HEK293 (cell line): ENCODE data around the gene CDK4.

Experiments
- CTCF ChIA-PET: fragments of 350-600 bp; formaldehyde crosslinking; extraction: SDS; loops from one replicate; lab custom pipeline; 2021; ENCODE audit warnings: antibody characterized with exemption; lab: Yijun Ruan, JAX
- POLR2A ChIA-PET: fragments of 300-600 bp; formaldehyde crosslinking; extraction: SDS; loops from one replicate; lab custom pipeline; 2020; ENCODE audit warnings: antibody characterized with exemption, inconsistent platforms; lab: Yijun Ruan, JAX
- H3K27ac ChIP-seq: fragments of 200-500 bp; sonication (Bioruptor generic); 2 replicates; pipeline ENCODE4 v1.5.1; 2014; ENCODE audit warnings: low read depth, low read length, control low read depth, inconsistent platforms; ENCODE audit errors: extremely low read depth
- H3K36me3 ChIP-seq, 2 experiments: fragments of 200-500 bp in 1 of 2; sonication (Bioruptor generic) in 1 of 2; 1 replicate in 1 of 2; 2 replicates in 1 of 2; pipeline ENCODE4 v1.5.1; 2014 to 2017; ENCODE audit warnings: inconsistent platforms in 2 of 2, low read length in 2 of 2; ENCODE audit not compliant: control insufficient read depth in 2 of 2, insufficient read depth in 1 of 2
- H3K4me1 ChIP-seq: fragments of 200-500 bp; sonication (Bioruptor generic); 2 replicates; pipeline ENCODE4 v1.5.1; 2014; ENCODE audit warnings: mild to moderate bottlenecking, low read length, inconsistent platforms; ENCODE audit not compliant: control insufficient read depth, insufficient read depth
- H3K4me3 ChIP-seq: 2 replicates; pipeline ENCODE4 v1.5.1; 2011; ENCODE audit warnings: low read depth, mild to moderate bottlenecking, control low read depth, low read length, moderate library complexity
- H3K9me3 ChIP-seq: fragments of 200-500 bp; sonication (Bioruptor generic); 2 replicates; pipeline ENCODE4 v1.5.1; 2014; ENCODE audit warnings: low read depth, low read length, inconsistent platforms; ENCODE audit not compliant: control insufficient read depth, insufficient read depth
- GLI4 ChIP-seq: fragments of 450-650 bp; formaldehyde crosslinking; IDR thresholded peaks from 2 replicates; pipeline ENCODE4 v1.5.1; 2016; ENCODE audit warnings: missing biosample characterization, missing genetic modification characterization
- GLIS1 ChIP-seq: fragments of 450-650 bp; formaldehyde crosslinking; IDR thresholded peaks from 2 replicates; pipeline ENCODE4 v1.5.1; 2016; ENCODE audit warnings: missing biosample characterization, missing genetic modification characterization
- KLF7 ChIP-seq: fragments of 450-650 bp; formaldehyde crosslinking; IDR thresholded peaks from 2 replicates; pipeline ENCODE4 v1.5.1; 2016; ENCODE audit warnings: missing biosample characterization, missing genetic modification characterization, borderline replicate concordance
- SP7 ChIP-seq: fragments of 450-650 bp; formaldehyde crosslinking; IDR thresholded peaks from 2 replicates; pipeline ENCODE4 v1.5.1; 2016; ENCODE audit warnings: missing biosample characterization, missing genetic modification characterization
- WT1 ChIP-seq: fragments of 450-650 bp; formaldehyde crosslinking; IDR thresholded peaks from 2 replicates; pipeline ENCODE4 v1.5.1; 2016; ENCODE audit warnings: missing biosample characterization, missing genetic modification characterization
- YY1 ChIP-seq: fragments of 450-650 bp; formaldehyde crosslinking; IDR thresholded peaks from 2 replicates; pipeline ENCODE4 v1.5.1; 2018; ENCODE audit warnings: missing biosample characterization, missing genetic modification characterization
- YY2 ChIP-seq: fragments of 450-650 bp; formaldehyde crosslinking; IDR thresholded peaks from 2 replicates; pipeline ENCODE4 v1.5.1; 2016; ENCODE audit warnings: missing biosample characterization, missing genetic modification characterization
- ZBTB7A ChIP-seq: fragments of 450-650 bp; formaldehyde crosslinking; IDR thresholded peaks from 2 replicates; pipeline ENCODE4 v1.5.1; 2016; ENCODE audit warnings: low read depth, missing biosample characterization, missing genetic modification characterization
- ZFP3 ChIP-seq: fragments of 450-650 bp; formaldehyde crosslinking; IDR thresholded peaks from 2 replicates; pipeline ENCODE4 v1.5.1; 2016; ENCODE audit warnings: low read depth, missing biosample characterization, missing genetic modification characterization
- ZNF223 ChIP-seq: fragments of 450-650 bp; formaldehyde crosslinking; IDR thresholded peaks from 2 replicates; pipeline ENCODE4 v1.5.1; 2016; ENCODE audit warnings: missing biosample characterization, missing genetic modification characterization
- ZNF324 ChIP-seq: fragments of 450-650 bp; formaldehyde crosslinking; IDR thresholded peaks from 2 replicates; pipeline ENCODE4 v1.5.1; 2016; ENCODE audit warnings: missing biosample characterization, missing genetic modification characterization
- ZNF335 ChIP-seq: fragments of 450-650 bp; formaldehyde crosslinking; conservative IDR thresholded peaks from 2 replicates; pipeline ENCODE4 v1.5.1; 2016; ENCODE audit warnings: missing biosample characterization, missing genetic modification characterization
- ZNF341 ChIP-seq: fragments of 450-650 bp; formaldehyde crosslinking; IDR thresholded peaks from 2 replicates; pipeline ENCODE4; 2016; ENCODE audit warnings: low read depth, missing biosample characterization, missing genetic modification characterization
- ZNF423 ChIP-seq: fragments of 450-650 bp; formaldehyde crosslinking; IDR thresholded peaks from 2 replicates; pipeline ENCODE4 v1.5.1; 2016; ENCODE audit warnings: missing biosample characterization, missing genetic modification characterization
- ZNF501 ChIP-seq: fragments of 450-650 bp; formaldehyde crosslinking; IDR thresholded peaks from 2 replicates; pipeline ENCODE4 v1.5.1; 2016; ENCODE audit warnings: missing biosample characterization, missing genetic modification characterization
- ZNF548 ChIP-seq: fragments of 450-650 bp; formaldehyde crosslinking; IDR thresholded peaks from 2 replicates; pipeline ENCODE4 v1.5.1; 2016; ENCODE audit warnings: missing biosample characterization, missing genetic modification characterization
- ZNF664 ChIP-seq: fragments of 450-650 bp; formaldehyde crosslinking; IDR thresholded peaks from 2 replicates; pipeline ENCODE4 v1.5.1; 2016; ENCODE audit warnings: missing biosample characterization, missing genetic modification characterization
- ZSCAN23 ChIP-seq: fragments of 450-650 bp; formaldehyde crosslinking; IDR thresholded peaks from 2 replicates; pipeline ENCODE4 v1.5.1; 2016; ENCODE audit warnings: missing biosample characterization, missing genetic modification characterization
- ZXDB ChIP-seq: fragments of 450-650 bp; formaldehyde crosslinking; IDR thresholded peaks from 2 replicates; pipeline ENCODE4 v1.5.1; 2016; ENCODE audit warnings: missing biosample characterization, missing genetic modification characterization
- TF ChIP-seq, protein P1 (sequence below): fragments of 450-650 bp; formaldehyde crosslinking; IDR thresholded peaks from 2 replicates; pipeline ENCODE4 v1.5.1; 2016; ENCODE audit warnings: missing biosample characterization, missing genetic modification characterization
- TF ChIP-seq, protein P2 (sequence below): fragments of 450-650 bp; formaldehyde crosslinking; IDR thresholded peaks from 2 replicates; pipeline ENCODE4 v1.5.1; 2017; ENCODE audit warnings: missing biosample characterization, missing genetic modification characterization
- TF ChIP-seq, protein P3 (sequence below): fragments of 450-650 bp; formaldehyde crosslinking; IDR thresholded peaks from 2 replicates; pipeline ENCODE4 v1.5.1; 2016; ENCODE audit warnings: missing biosample characterization, missing genetic modification characterization
- TF ChIP-seq, protein P4 (sequence below): fragments of 450-650 bp; formaldehyde crosslinking; IDR thresholded peaks from 2 replicates; pipeline ENCODE4 v1.5.1; 2016; ENCODE audit warnings: missing biosample characterization, missing genetic modification characterization
- TF ChIP-seq, protein P5 (sequence below): fragments of 450-650 bp; formaldehyde crosslinking; conservative IDR thresholded peaks from 2 replicates; pipeline ENCODE4 v1.5.1; 2016; ENCODE audit warnings: low read depth, missing biosample characterization, missing genetic modification characterization
- TF ChIP-seq, protein P6 (sequence below): fragments of 450-650 bp; formaldehyde crosslinking; IDR thresholded peaks from 2 replicates; pipeline ENCODE4 v1.5.1; 2017; ENCODE audit warnings: missing biosample characterization, missing genetic modification characterization

The CDK4 gene

DNA sequence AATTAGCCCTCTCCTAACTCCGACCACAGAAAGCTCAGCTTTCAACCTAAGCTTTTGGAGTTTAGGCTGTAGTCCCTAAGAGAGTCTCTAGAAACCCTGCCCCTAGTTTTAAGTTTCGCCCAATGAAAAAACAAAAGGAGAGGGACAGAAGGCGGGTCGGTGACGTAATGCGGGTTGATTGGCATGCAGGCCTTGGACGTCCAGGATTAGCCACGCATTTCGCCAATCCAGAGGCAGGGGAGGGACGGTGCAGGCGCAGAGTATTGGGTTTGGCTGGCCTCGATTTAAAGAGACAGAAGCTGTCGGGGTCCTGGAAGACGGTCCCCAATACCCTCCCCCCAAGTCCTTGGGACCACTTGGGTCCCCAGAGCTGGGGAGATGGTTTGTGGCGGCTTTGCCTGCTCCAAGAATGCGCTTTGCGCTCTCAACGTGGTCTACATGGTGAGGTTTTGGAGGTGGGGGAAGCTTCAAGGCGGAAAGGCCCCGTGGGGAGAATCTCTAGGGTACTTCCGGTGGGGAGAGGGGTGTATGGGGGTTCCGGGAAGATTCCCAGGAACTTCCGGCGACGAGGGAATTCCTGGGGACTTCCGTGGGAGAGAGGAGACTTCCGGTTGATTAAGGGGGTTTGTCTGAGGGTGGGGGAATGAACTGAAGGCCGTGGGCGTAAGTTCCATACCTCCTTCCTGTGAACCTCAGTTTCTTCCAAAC is 7.2 kb downstream of the CDK4 start, which contains the start of gene TSPAN31:
Gene TSPAN31 (plus strand): TSS at position 263 of the 708 bp plus-strand sequence. CDS start 116 bp downstream, at position 379.
- Histone ChIP-seq H3K9me3 (no peaks in the 10 kb centered on the region), H3K4me3 (peak within 1 kb of the TSS; percentile 69), H3K36me3 (peaks cover 13 to 41% of the 10 kb centered on the region in 2 experiments), H3K4me1 (0 out of 2 replicates have a peak, but pooled peaks cover 2% of the 10 kb centered on the region), H3K27ac (peak within 1 kb of the TSS; percentile 80)
- ChIA-PET POLR2A (interaction anchor here (0.7 to 2.4 kb wide), 16 partner anchors 8 to 222 kb away, joined by 3 to 15 read pairs (median 5); partner anchors contain the start of genes CYP27B1, EEF1AKMT3, METTL1 and TSFM), CTCF (interaction anchor here (1.0 to 2.7 kb wide), 4 partner anchors 11 to 286 kb away, joined by 3 to 22 read pairs (median 5); no protein-coding TSS in a partner anchor)
- TF ChIP-seq WT1 (tag by site-specific recombination) (peak; percentile 48; the same call in 1 of the 2 replicates), ZFP3 (tag by site-specific recombination) (0 out of 2 replicates have a peak, but pooled peaks have one; percentile 41), ZNF664 (tag by site-specific recombination) (no peak), KLF7 (tag by site-specific recombination) (no peak), GLI4 (0 out of 2 replicates have a peak, but pooled peaks have one; percentile 14), GLIS1 (tag by site-specific recombination) (no peak), ZXDB (tag by site-specific recombination) (peak; percentile 73), ZNF501 (tag by site-specific recombination) (peak; percentile 22; the same call in 1 of the 2 replicates), YY2 (tag by site-specific recombination) (no peak), ZSCAN23 (no peak; the same call in 1 of the 2 replicates), ZNF335 (tag by site-specific recombination) (peak; percentile 84), ZNF423 (tag by site-specific recombination) (0 out of 2 replicates have a peak, but pooled peaks have one; percentile 28), ZNF341 (tag by site-specific recombination) (peak; percentile 68), ZNF548 (tag by site-specific recombination) (no peak), ZNF223 (no peak), YY1 (tag by site-specific recombination) (no peak), ZBTB7A (tag by site-specific recombination) (peak; percentile 79; the same call in 1 of the 2 replicates), ZNF324 (peak; percentile 41; the same call in 1 of the 2 replicates), SP7 (tag by site-specific recombination) (0 out of 2 replicates have a peak, but pooled peaks have one; percentile 38)
- TF ChIP-seq, protein P1, sequence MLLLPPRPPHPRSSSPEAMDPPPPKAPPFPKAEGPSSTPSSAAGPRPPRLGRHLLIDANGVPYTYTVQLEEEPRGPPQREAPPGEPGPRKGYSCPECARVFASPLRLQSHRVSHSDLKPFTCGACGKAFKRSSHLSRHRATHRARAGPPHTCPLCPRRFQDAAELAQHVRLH (tag by site-specific recombination): peak; percentile 99
- TF ChIP-seq, protein P2, sequence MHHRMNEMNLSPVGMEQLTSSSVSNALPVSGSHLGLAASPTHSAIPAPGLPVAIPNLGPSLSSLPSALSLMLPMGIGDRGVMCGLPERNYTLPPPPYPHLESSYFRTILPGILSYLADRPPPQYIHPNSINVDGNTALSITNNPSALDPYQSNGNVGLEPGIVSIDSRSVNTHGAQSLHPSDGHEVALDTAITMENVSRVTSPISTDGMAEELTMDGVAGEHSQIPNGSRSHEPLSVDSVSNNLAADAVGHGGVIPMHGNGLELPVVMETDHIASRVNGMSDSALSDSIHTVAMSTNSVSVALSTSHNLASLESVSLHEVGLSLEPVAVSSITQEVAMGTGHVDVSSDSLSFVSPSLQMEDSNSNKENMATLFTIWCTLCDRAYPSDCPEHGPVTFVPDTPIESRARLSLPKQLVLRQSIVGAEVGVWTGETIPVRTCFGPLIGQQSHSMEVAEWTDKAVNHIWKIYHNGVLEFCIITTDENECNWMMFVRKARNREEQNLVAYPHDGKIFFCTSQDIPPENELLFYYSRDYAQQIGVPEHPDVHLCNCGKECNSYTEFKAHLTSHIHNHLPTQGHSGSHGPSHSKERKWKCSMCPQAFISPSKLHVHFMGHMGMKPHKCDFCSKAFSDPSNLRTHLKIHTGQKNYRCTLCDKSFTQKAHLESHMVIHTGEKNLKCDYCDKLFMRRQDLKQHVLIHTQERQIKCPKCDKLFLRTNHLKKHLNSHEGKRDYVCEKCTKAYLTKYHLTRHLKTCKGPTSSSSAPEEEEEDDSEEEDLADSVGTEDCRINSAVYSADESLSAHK: peak; percentile 71; the same call in 1 of the 2 replicates
- TF ChIP-seq, protein P3, sequence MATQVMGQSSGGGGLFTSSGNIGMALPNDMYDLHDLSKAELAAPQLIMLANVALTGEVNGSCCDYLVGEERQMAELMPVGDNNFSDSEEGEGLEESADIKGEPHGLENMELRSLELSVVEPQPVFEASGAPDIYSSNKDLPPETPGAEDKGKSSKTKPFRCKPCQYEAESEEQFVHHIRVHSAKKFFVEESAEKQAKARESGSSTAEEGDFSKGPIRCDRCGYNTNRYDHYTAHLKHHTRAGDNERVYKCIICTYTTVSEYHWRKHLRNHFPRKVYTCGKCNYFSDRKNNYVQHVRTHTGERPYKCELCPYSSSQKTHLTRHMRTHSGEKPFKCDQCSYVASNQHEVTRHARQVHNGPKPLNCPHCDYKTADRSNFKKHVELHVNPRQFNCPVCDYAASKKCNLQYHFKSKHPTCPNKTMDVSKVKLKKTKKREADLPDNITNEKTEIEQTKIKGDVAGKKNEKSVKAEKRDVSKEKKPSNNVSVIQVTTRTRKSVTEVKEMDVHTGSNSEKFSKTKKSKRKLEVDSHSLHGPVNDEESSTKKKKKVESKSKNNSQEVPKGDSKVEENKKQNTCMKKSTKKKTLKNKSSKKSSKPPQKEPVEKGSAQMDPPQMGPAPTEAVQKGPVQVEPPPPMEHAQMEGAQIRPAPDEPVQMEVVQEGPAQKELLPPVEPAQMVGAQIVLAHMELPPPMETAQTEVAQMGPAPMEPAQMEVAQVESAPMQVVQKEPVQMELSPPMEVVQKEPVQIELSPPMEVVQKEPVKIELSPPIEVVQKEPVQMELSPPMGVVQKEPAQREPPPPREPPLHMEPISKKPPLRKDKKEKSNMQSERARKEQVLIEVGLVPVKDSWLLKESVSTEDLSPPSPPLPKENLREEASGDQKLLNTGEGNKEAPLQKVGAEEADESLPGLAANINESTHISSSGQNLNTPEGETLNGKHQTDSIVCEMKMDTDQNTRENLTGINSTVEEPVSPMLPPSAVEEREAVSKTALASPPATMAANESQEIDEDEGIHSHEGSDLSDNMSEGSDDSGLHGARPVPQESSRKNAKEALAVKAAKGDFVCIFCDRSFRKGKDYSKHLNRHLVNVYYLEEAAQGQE (tag by site-specific recombination): peak; percentile 47; the same call in 1 of the 2 replicates
- TF ChIP-seq, protein P4, sequence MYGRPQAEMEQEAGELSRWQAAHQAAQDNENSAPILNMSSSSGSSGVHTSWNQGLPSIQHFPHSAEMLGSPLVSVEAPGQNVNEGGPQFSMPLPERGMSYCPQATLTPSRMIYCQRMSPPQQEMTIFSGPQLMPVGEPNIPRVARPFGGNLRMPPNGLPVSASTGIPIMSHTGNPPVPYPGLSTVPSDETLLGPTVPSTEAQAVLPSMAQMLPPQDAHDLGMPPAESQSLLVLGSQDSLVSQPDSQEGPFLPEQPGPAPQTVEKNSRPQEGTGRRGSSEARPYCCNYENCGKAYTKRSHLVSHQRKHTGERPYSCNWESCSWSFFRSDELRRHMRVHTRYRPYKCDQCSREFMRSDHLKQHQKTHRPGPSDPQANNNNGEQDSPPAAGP (tag by site-specific recombination): 0 out of 2 replicates have a peak, but pooled peaks have one; percentile 13
- TF ChIP-seq, protein P5, sequence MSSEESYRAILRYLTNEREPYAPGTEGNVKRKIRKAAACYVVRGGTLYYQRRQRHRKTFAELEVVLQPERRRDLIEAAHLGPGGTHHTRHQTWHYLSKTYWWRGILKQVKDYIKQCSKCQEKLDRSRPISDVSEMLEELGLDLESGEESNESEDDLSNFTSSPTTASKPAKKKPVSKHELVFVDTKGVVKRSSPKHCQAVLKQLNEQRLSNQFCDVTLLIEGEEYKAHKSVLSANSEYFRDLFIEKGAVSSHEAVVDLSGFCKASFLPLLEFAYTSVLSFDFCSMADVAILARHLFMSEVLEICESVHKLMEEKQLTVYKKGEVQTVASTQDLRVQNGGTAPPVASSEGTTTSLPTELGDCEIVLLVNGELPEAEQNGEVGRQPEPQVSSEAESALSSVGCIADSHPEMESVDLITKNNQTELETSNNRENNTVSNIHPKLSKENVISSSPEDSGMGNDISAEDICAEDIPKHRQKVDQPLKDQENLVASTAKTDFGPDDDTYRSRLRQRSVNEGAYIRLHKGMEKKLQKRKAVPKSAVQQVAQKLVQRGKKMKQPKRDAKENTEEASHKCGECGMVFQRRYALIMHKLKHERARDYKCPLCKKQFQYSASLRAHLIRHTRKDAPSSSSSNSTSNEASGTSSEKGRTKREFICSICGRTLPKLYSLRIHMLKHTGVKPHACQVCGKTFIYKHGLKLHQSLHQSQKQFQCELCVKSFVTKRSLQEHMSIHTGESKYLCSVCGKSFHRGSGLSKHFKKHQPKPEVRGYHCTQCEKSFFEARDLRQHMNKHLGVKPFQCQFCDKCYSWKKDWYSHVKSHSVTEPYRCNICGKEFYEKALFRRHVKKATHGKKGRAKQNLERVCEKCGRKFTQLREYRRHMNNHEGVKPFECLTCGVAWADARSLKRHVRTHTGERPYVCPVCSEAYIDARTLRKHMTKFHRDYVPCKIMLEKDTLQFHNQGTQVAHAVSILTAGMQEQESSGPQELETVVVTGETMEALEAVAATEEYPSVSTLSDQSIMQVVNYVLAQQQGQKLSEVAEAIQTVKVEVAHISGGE (tag by site-specific recombination): peak; percentile 98
- TF ChIP-seq, protein P6, sequence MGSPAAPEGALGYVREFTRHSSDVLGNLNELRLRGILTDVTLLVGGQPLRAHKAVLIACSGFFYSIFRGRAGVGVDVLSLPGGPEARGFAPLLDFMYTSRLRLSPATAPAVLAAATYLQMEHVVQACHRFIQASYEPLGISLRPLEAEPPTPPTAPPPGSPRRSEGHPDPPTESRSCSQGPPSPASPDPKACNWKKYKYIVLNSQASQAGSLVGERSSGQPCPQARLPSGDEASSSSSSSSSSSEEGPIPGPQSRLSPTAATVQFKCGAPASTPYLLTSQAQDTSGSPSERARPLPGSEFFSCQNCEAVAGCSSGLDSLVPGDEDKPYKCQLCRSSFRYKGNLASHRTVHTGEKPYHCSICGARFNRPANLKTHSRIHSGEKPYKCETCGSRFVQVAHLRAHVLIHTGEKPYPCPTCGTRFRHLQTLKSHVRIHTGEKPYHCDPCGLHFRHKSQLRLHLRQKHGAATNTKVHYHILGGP: no peak; the same call in 1 of the 2 replicates
